Endodermal cell (in vitro differentiated cells): ENCODE measurements around the gene IL4I1. TPM values are rescaled to one million over a fixed set of nuclear protein-coding genes. Genes with fewer than 3 reads are reported as not detected.

Experiments
- DNase-seq: peaks from one replicate; pipeline ENCODE4 v3.0.0-alpha.2; 2017
- H3K27ac ChIP-seq: 2 replicates; pipeline ENCODE4 v1.5.1; 2013; ENCODE audit warnings: mild to moderate bottlenecking, low read depth, low read length, moderate library complexity
- H3K27me3 ChIP-seq: 2 replicates; pipeline ENCODE4 v1.6.1; 2013; ENCODE audit warnings: mild to moderate bottlenecking, low read length, moderate library complexity; ENCODE audit not compliant: insufficient read depth, control insufficient read depth, poor library complexity, severe bottlenecking
- H3K36me3 ChIP-seq: 2 replicates; pipeline ENCODE4 v1.7.0; 2013; ENCODE audit warnings: mild to moderate bottlenecking, low read length, moderate library complexity; ENCODE audit not compliant: control insufficient read depth, insufficient read depth
- H3K4me1 ChIP-seq: one replicate; pipeline ENCODE4 v1.7.0; 2013; ENCODE audit warnings: low read length; ENCODE audit not compliant: control insufficient read depth, insufficient read depth
- H3K4me3 ChIP-seq: 2 replicates; pipeline ENCODE4 v1.5.1; 2013; ENCODE audit warnings: mild to moderate bottlenecking, low read length, moderate library complexity
- H3K9ac ChIP-seq: 2 replicates; pipeline ENCODE4 v1.6.1; 2013; ENCODE audit warnings: mild to moderate bottlenecking, low read length, moderate library complexity; ENCODE audit not compliant: poor library complexity, severe bottlenecking; ENCODE audit errors: extremely low read depth
- H3K9me3 ChIP-seq: 2 replicates; pipeline ENCODE4 v1.6.1; 2013; ENCODE audit warnings: mild to moderate bottlenecking, low read length, moderate library complexity; ENCODE audit not compliant: control insufficient read depth
- H3K27ac Mint-ChIP-seq: 2 replicates; pipeline ENCODE4 v1.8.0; 2020; ENCODE audit warnings: mixed read lengths
- H3K27me3 Mint-ChIP-seq: 2 replicates; pipeline ENCODE4 v1.8.0; 2021; ENCODE audit warnings: mild to moderate bottlenecking, mixed read lengths; ENCODE audit not compliant: insufficient read depth
- H3K36me3 Mint-ChIP-seq: 2 replicates; pipeline ENCODE4 v1.8.0; 2020; ENCODE audit warnings: low read depth, mixed read lengths
- H3K4me1 Mint-ChIP-seq: 2 replicates; pipeline ENCODE4 v1.8.0; 2020; ENCODE audit warnings: mixed read lengths
- H3K4me3 Mint-ChIP-seq: 2 replicates; pipeline ENCODE4 v1.8.0; 2020; ENCODE audit warnings: mild to moderate bottlenecking, moderate library complexity, mixed read lengths
- H3K9me3 Mint-ChIP-seq: 2 replicates; pipeline ENCODE4 v1.8.0; 2020; ENCODE audit warnings: mild to moderate bottlenecking, mixed read lengths
- WGBS, 2 experiments: methylation state at CpG; one replicate each; pipeline versions ENCODE4 v1.1.5 to v1.1.7; 2013; ENCODE audit warnings: missing lambda C conversion rate in 2 of 2, mixed read lengths in 1 of 2; ENCODE audit not compliant: insufficient coverage in 1 of 2, insufficient read length in 1 of 2; 5-methylcytosine and 5-hydroxymethylcytosine counted together
- microRNA-seq: library from miRNA; unstranded; fragments of <30 nt; microRNA quantifications from one replicate; pipeline ENCODE4 v1.2.0, GENCODE V29; 2020; ENCODE audit warnings: borderline microRNAs expressed
- total RNA-seq, 2 donors: library from RNA; stranded (reverse); fragmentation: NEBNext Ultra II Directional in 1 of 2; extraction: Animal tissue kit (Norgen Biotek cat#: 25700) in 1 of 2; gene quantifications; 2 replicates in 1 of 2; 3 replicates in 1 of 2; pipeline ENCODE4 v1.2.1, GENCODE V29; 2021
- TF ChIP-seq, protein P1 (sequence below): fragments of 200-600 bp; sonication (generic); conservative IDR thresholded peaks from 2 replicates; pipeline ENCODE4 v1.5.0; 2021; ENCODE audit warnings: antibody characterized with exemption, mild to moderate bottlenecking

Gene IL4I1
- total RNA-seq, 2 donors from 2014 or later: 0.97 TPM; not detected in 1

DNA sequence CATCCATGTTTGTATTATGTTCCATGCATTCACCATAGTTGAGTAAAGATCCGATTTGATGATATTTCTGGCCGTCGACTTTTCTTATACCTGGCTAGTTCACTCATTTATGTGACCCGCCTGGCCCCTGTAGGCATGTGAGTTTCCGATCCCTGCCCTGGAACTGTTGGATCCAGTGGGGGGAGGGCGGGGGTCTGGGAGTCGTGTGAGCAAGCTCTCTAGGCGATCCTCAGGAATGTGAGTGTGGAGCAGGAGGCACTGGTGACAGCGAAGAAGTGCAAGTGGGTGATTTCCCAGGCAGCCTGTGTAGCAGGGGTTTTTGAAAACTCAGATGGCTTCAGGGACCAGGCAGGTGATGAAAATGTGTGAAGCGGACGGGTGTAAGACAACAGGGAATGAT, 56.4 kb downstream of the IL4I1 start:
- Histone ChIP-seq H3K27me3 (no peaks in the 10 kb centered on the region), H3K4me3 (no peak overlapping the region), H3K27ac (no peak overlapping the region), H3K9me3 (no peaks in the 10 kb centered on the region), H3K9ac (no peak overlapping the region), H3K4me1 (no peaks in the 10 kb centered on the region), H3K36me3 (peaks cover 20% of the 10 kb centered on the region)
- H3K4me3 Mint-ChIP-seq: no peak overlapping the region
- no peaks in the 10 kb centered on the region for H3K4me1 Mint-ChIP-seq
- H3K9me3 Mint-ChIP-seq: no peaks in the 10 kb centered on the region
- H3K27me3 Mint-ChIP-seq: no peaks in the 10 kb centered on the region
- TF ChIP-seq, protein P1, sequence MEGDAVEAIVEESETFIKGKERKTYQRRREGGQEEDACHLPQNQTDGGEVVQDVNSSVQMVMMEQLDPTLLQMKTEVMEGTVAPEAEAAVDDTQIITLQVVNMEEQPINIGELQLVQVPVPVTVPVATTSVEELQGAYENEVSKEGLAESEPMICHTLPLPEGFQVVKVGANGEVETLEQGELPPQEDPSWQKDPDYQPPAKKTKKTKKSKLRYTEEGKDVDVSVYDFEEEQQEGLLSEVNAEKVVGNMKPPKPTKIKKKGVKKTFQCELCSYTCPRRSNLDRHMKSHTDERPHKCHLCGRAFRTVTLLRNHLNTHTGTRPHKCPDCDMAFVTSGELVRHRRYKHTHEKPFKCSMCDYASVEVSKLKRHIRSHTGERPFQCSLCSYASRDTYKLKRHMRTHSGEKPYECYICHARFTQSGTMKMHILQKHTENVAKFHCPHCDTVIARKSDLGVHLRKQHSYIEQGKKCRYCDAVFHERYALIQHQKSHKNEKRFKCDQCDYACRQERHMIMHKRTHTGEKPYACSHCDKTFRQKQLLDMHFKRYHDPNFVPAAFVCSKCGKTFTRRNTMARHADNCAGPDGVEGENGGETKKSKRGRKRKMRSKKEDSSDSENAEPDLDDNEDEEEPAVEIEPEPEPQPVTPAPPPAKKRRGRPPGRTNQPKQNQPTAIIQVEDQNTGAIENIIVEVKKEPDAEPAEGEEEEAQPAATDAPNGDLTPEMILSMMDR: no peak
- no peak for DNase-seq
- H3K27ac Mint-ChIP-seq: peak overlapping the region; percentile 41
- 91 to 96% methylated on average over 8 to 11 of the region's 11 CpGs for WGBS, 2 experiments
- H3K36me3 Mint-ChIP-seq: peaks cover 49% of the 10 kb centered on the region

- TF ChIP-seq, protein P1: no peak
- H3K27ac Mint-ChIP-seq: no peak overlapping the region
- no peaks in the 10 kb centered on the region for H3K27me3 Mint-ChIP-seq
- no peaks in the 10 kb centered on the region for H3K9me3 Mint-ChIP-seq
- Histone ChIP-seq H3K27me3 (no peaks in the 10 kb centered on the region), H3K4me1 (no peaks in the 10 kb centered on the region), H3K9ac (no peak overlapping the region), H3K9me3 (no peaks in the 10 kb centered on the region), H3K36me3 (peaks cover 24% of the 10 kb centered on the region), H3K4me3 (no peak overlapping the region), H3K27ac (no peak overlapping the region)
- 97 to 99% methylated on average over 10 to 11 of the region's 11 CpGs for WGBS, 2 experiments
- H3K36me3 Mint-ChIP-seq: peaks cover 55% of the 10 kb centered on the region
- no peak overlapping the region for H3K4me3 Mint-ChIP-seq
- no peak for DNase-seq
- H3K4me1 Mint-ChIP-seq: no peaks in the 10 kb centered on the region
Observed at GRCh38 chr19:49839713-49840112, 57.0 kb downstream of the IL4I1 start.

Small RNA genes within 50 kb of the gene (microRNA-seq; reads per million reads assigned to microRNA genes)
- 0.89 reads per million for gene MIR4749
- not detected for gene MIR4750

Other genes with a start within 250 kb of the IL4I1 start
- gene IRF3, start 231.0 kb downstream of the IL4I1 start, total RNA-seq: 100 to 1,000 TPM; 127 to 128 TPM
- gene BCL2L12, start 231.0 kb downstream of the IL4I1 start, total RNA-seq: 100 to 1,000 TPM in 1 of 2 donors, 10 to 100 TPM in 1; 91.8 to 101 TPM
- 100 to 1,000 TPM; 343 to 362 TPM for gene PRMT1, start 219.6 kb downstream of the IL4I1 start, total RNA-seq
- 1 to 10 TPM; 4.6 to 7.7 TPM for gene ADM5, start 207.3 kb downstream of the IL4I1 start, total RNA-seq
- gene CPT1C, start 205.8 kb downstream of the IL4I1 start, total RNA-seq: 10 to 100 TPM; 41.4 to 59.7 TPM
- under 1 TPM in 1 of 2 donors, not detected in 1; 0.31 TPM for gene TSKS, start 133.6 kb downstream of the IL4I1 start, total RNA-seq
- gene AP2A1, start 129.9 kb downstream of the IL4I1 start, total RNA-seq: 100 to 1,000 TPM; 100 to 110 TPM
- 10 to 100 TPM; 26.1 to 41.2 TPM for gene FUZ, start 83.6 kb downstream of the IL4I1 start, total RNA-seq
- 10 to 100 TPM; 89.1 to 90.0 TPM for gene MED25, start 78.6 kb downstream of the IL4I1 start, total RNA-seq
- gene PTOV1, start 45.7 kb downstream of the IL4I1 start, total RNA-seq: 100 to 1,000 TPM; 279 to 287 TPM
- 100 to 1,000 TPM; 161 to 163 TPM for gene PNKP, start 29.3 kb downstream of the IL4I1 start, total RNA-seq
- 10 to 100 TPM; 41.3 to 47.0 TPM for gene AKT1S1, start 19.5 kb downstream of the IL4I1 start, total RNA-seq
- gene TBC1D17, start 19.2 kb downstream of the IL4I1 start, total RNA-seq: 10 to 100 TPM; 40.7 to 47.3 TPM
- 10 to 100 TPM in 1 of 2 donors, 1 to 10 TPM in 1; 7.4 to 12.0 TPM for gene ATF5, start 32.3 kb upstream of the IL4I1 start, total RNA-seq
- 10 to 100 TPM; 84.9 to 96.4 TPM for gene NUP62, start 32.6 kb upstream of the IL4I1 start, total RNA-seq
- gene SIGLEC11, start 64.3 kb upstream of the IL4I1 start, total RNA-seq: not detected
- 10 to 100 TPM; 43.5 to 48.9 TPM for gene VRK3, start 128.5 kb upstream of the IL4I1 start, total RNA-seq
- 10 to 100 TPM in 1 of 2 donors, 1 to 10 TPM in 1; 9.5 to 12.0 TPM for gene ZNF473, start 129.1 kb upstream of the IL4I1 start, total RNA-seq